H1 (cell line): ENCODE measurements around the gene DDN. TPM values are rescaled to one million over a fixed set of nuclear protein-coding genes. Genes with fewer than 3 reads are reported as not detected.

Experiments used
- CTCF ChIA-PET: fragments of 300-600 bp; sonication (Branson Sonifier 250); formaldehyde crosslinking; loops from one replicate; lab custom pipeline; 2021; ENCODE audit not compliant: partially characterized antibody; lab: Charles Lee
- POLR2A ChIA-PET: fragments of 300-600 bp; sonication (Branson Sonifier 250); formaldehyde crosslinking; loops from one replicate; lab custom pipeline; 2021; ENCODE audit warnings: inconsistent platforms; ENCODE audit not compliant: partially characterized antibody; lab: Charles Lee
- DNase-seq, 2 experiments: peaks; one replicate each; pipeline versions ENCODE4 v3.0.0 to v3.0.0-alpha.2; 2010 to 2022; ENCODE audit warnings: low spot score in 2 of 2, low read depth in 1 of 2, mixed read lengths in 1 of 2
- FAIRE-seq: peaks from 2 replicates; lab custom pipeline; 2011; peaks lifted over from hg19 to GRCh38; lab: Jason Lieb, UNC
- H2AFZ ChIP-seq: 2 replicates; pipeline ENCODE4 v1.8.1; 2012; ENCODE audit warnings: low read length, inconsistent platforms
- H2AK5ac ChIP-seq: 2 replicates; pipeline ENCODE4 v1.6.1; 2013; ENCODE audit warnings: low read depth, low read length
- H2BK120ac ChIP-seq: replicated peaks from 2 replicates; pipeline ENCODE3; 2013; ENCODE audit warnings: low read depth, low read length, inconsistent platforms
- H2BK12ac ChIP-seq: 2 replicates; pipeline ENCODE4 v1.6.1; 2013; ENCODE audit warnings: low read depth, low read length
- H2BK15ac ChIP-seq: 2 replicates; pipeline ENCODE4 v1.6.1; 2013; ENCODE audit warnings: low read length
- H2BK20ac ChIP-seq: 2 replicates; pipeline ENCODE4 v1.6.1; 2013; ENCODE audit warnings: low read length
- H2BK5ac ChIP-seq: 2 replicates; pipeline ENCODE4 v1.6.1; 2013; ENCODE audit warnings: low read depth, low read length
- H3K14ac ChIP-seq: 2 replicates; pipeline ENCODE4 v1.6.1; 2013; ENCODE audit warnings: inconsistent platforms; ENCODE audit not compliant: insufficient read length
- H3K18ac ChIP-seq: 2 replicates; pipeline ENCODE4 v1.6.1; 2013; ENCODE audit warnings: low read length; ENCODE audit errors: extremely low read depth
- H3K23ac ChIP-seq: 2 replicates; pipeline ENCODE4 v1.6.1; 2013; ENCODE audit warnings: inconsistent platforms; ENCODE audit not compliant: insufficient read length
- H3K23me2 ChIP-seq: 2 replicates; pipeline ENCODE4 v1.6.1; 2013; ENCODE audit warnings: low read depth, low read length
- H3K27ac ChIP-seq: 2 replicates; pipeline ENCODE4 v1.6.1; 2011; ENCODE audit warnings: low read depth, low read length, inconsistent platforms
- H3K27me3 ChIP-seq, 4 experiments: replicated peaks in 1 of 4; 1 replicate in 1 of 4; 2 replicates in 3 of 4; pipeline versions ENCODE4 v1.6.1 to v1.8.1; 2011 to 2013; ENCODE audit warnings: low read length in 3 of 4, mild to moderate bottlenecking in 3 of 4, inconsistent platforms in 2 of 4, mixed read lengths in 2 of 4, moderate library complexity in 1 of 4; ENCODE audit not compliant: control insufficient read depth in 3 of 4, insufficient read depth in 3 of 4; ENCODE audit errors: extremely low read depth in 1 of 4
- H3K36me3 ChIP-seq, 4 experiments: 2 replicates each; pipeline versions ENCODE4 v1.6.1 to v1.8.1; 2011 to 2013; ENCODE audit warnings: mild to moderate bottlenecking in 4 of 4, low read length in 3 of 4, moderate library complexity in 2 of 4, control low read depth in 1 of 4, inconsistent platforms in 1 of 4; ENCODE audit not compliant: insufficient read depth in 4 of 4, control insufficient read depth in 2 of 4
- H3K4ac ChIP-seq: replicated peaks from 2 replicates; pipeline ENCODE3; 2013; ENCODE audit warnings: low read length, low read depth, mixed read lengths, inconsistent platforms; ENCODE audit not compliant: insufficient read length
- H3K4me1 ChIP-seq, 4 experiments: replicated peaks in 1 of 4; 1 replicate in 1 of 4; 2 replicates in 3 of 4; pipeline versions ENCODE4 v1.6.1 to v1.8.1; 2011 to 2013; ENCODE audit warnings: low read length in 3 of 4, inconsistent platforms in 2 of 4, mixed read lengths in 1 of 4; ENCODE audit not compliant: insufficient read depth in 4 of 4, control insufficient read depth in 3 of 4
- H3K4me2 ChIP-seq, 2 experiments: 2 replicates each; pipeline versions ENCODE4 v1.6.1 to v1.8.1; 2011 to 2013; ENCODE audit warnings: low read depth in 2 of 2, low read length in 2 of 2, control low read depth in 1 of 2, inconsistent platforms in 1 of 2, mild to moderate bottlenecking in 1 of 2; ENCODE audit not compliant: insufficient read depth in 1 of 2
- H3K4me3 ChIP-seq, 4 experiments: fragments of 200-600, 300-600 bp in 1 of 4; sonication (generic), shearing (Covaris generic), sonication (Bioruptor Twin) in 1 of 4; 2 replicates each; pipeline versions ENCODE4 v1.5.1 to v1.8.1; 2011 to 2016; ENCODE audit warnings: low read length in 4 of 4, low read depth in 3 of 4, control low read depth in 2 of 4, inconsistent platforms in 2 of 4, mild to moderate bottlenecking in 2 of 4, mixed read lengths in 1 of 4, moderate library complexity in 1 of 4; ENCODE audit not compliant: insufficient read depth in 2 of 4; ENCODE audit errors: extremely low read depth in 1 of 4
- H3K56ac ChIP-seq: replicated peaks from 2 replicates; pipeline ENCODE3; 2013; ENCODE audit warnings: low read depth, mild to moderate bottlenecking, mixed read lengths, low read length, inconsistent platforms; ENCODE audit not compliant: insufficient read length
- H3K79me1 ChIP-seq: 2 replicates; pipeline ENCODE4 v1.6.1; 2013; ENCODE audit warnings: low read depth, low read length, control low read depth
- H3K79me2 ChIP-seq, 2 experiments: 2 replicates each; pipeline versions ENCODE4 v1.6.1 to v1.8.1; 2012 to 2013; ENCODE audit warnings: low read length in 2 of 2, mild to moderate bottlenecking in 2 of 2, inconsistent platforms in 1 of 2; ENCODE audit not compliant: insufficient read depth in 2 of 2, control insufficient read depth in 1 of 2
- H3K9ac ChIP-seq, 4 experiments: replicated peaks in 1 of 4; 1 replicate in 1 of 4; 2 replicates in 3 of 4; pipeline versions ENCODE4 v1.6.1 to v1.8.1; 2011 to 2013; ENCODE audit warnings: low read depth in 3 of 4, low read length in 3 of 4, control low read depth in 2 of 4, mild to moderate bottlenecking in 2 of 4, moderate library complexity in 2 of 4, inconsistent platforms in 1 of 4; ENCODE audit errors: extremely low read depth in 1 of 4
- H3K9me3 ChIP-seq, 2 experiments: 2 replicates each; pipeline versions ENCODE4 v1.6.1 to v1.8.1; 2012 to 2013; ENCODE audit warnings: mild to moderate bottlenecking in 2 of 2, moderate library complexity in 2 of 2, control low read depth in 1 of 2, inconsistent platforms in 1 of 2, low read depth in 1 of 2, low read length in 1 of 2, mixed read lengths in 1 of 2; ENCODE audit not compliant: insufficient read depth in 2 of 2
- H4K20me1 ChIP-seq, 2 experiments: replicated peaks in 1 of 2; 2 replicates each; pipeline versions ENCODE3 to v1.8.1; 2011 to 2013; ENCODE audit warnings: inconsistent platforms in 2 of 2, low read length in 2 of 2, mild to moderate bottlenecking in 1 of 2; ENCODE audit not compliant: insufficient read depth in 2 of 2, control insufficient read depth in 1 of 2
- H4K5ac ChIP-seq: 2 replicates; pipeline ENCODE4 v1.6.1; 2013; ENCODE audit warnings: low read length, low read depth, mixed read lengths, inconsistent platforms; ENCODE audit not compliant: insufficient read length
- H4K8ac ChIP-seq: 2 replicates; pipeline ENCODE4 v1.8.0; 2013; ENCODE audit warnings: mild to moderate bottlenecking, moderate library complexity, low read length, inconsistent platforms; ENCODE audit not compliant: insufficient read depth; ENCODE audit errors: extremely low read depth
- H4K91ac ChIP-seq: replicated peaks from 2 replicates; pipeline ENCODE3; 2013; ENCODE audit warnings: low read length, mixed read lengths, inconsistent platforms; ENCODE audit not compliant: insufficient read length
- BCL11A ChIP-seq, 2 experiments: IDR thresholded peaks; one replicate each; pipeline ENCODE4 v1.6.1; 2011; ENCODE audit warnings: low read depth in 2 of 2, low read length in 2 of 2, mild to moderate bottlenecking in 2 of 2
- CHD1 ChIP-seq: IDR thresholded peaks from 2 replicates; pipeline ENCODE4 v1.6.1; 2012; ENCODE audit warnings: low read depth, low read length, improper control_type of control experiment
- CHD2 ChIP-seq: IDR thresholded peaks from 2 replicates; pipeline ENCODE4 v1.6.1; 2012; ENCODE audit warnings: low read length, improper control_type of control experiment
- EP300 ChIP-seq, 2 experiments: IDR thresholded peaks; 1 replicate in 1 of 2; 2 replicates in 1 of 2; pipeline ENCODE4 v1.6.1; 2011 to 2012; ENCODE audit warnings: low read depth in 2 of 2, low read length in 2 of 2, mild to moderate bottlenecking in 2 of 2, borderline replicate concordance in 1 of 2, inconsistent platforms in 1 of 2, moderate library complexity in 1 of 2
- GABPA ChIP-seq: IDR thresholded peaks from 2 replicates; pipeline ENCODE4 v1.6.1; 2011; ENCODE audit warnings: mild to moderate bottlenecking, low read length, moderate library complexity, borderline replicate concordance; ENCODE audit not compliant: insufficient read depth
- HDAC6 ChIP-seq: IDR thresholded peaks from one replicate; pipeline ENCODE4 v1.7.1; 2012; ENCODE audit warnings: low read depth, mild to moderate bottlenecking, inconsistent platforms, low read length, moderate library complexity
- JUND ChIP-seq: IDR thresholded peaks from 2 replicates; pipeline ENCODE4 v1.6.1; 2011; ENCODE audit warnings: mild to moderate bottlenecking, improper control_type of control experiment, low read length
- KDM5A ChIP-seq: fragments of 200-600 bp; IDR thresholded peaks from 2 replicates; pipeline ENCODE4 v1.7.1; 2012; ENCODE audit warnings: mild to moderate bottlenecking, low read length, inconsistent platforms, mixed read lengths
- NRF1 ChIP-seq: IDR thresholded peaks from 2 replicates; pipeline ENCODE4 v1.6.1; 2011; ENCODE audit warnings: mild to moderate bottlenecking, low read depth, low read length, improper control_type of control experiment
- POLR2A ChIP-seq, 2 experiments: IDR thresholded peaks; 1 replicate in 1 of 2; 2 replicates in 1 of 2; pipeline ENCODE4 v1.6.1; 2011; ENCODE audit warnings: low read depth in 2 of 2, low read length in 2 of 2, mild to moderate bottlenecking in 2 of 2; ENCODE audit errors: control extremely low read depth in 1 of 2
- SP1 ChIP-seq: IDR thresholded peaks from 2 replicates; pipeline ENCODE4 v1.6.1; 2011; ENCODE audit warnings: low read depth, low read length
- TBP ChIP-seq: IDR thresholded peaks from 2 replicates; pipeline ENCODE4 v1.6.1; 2011; ENCODE audit warnings: low read depth, low read length, improper control_type of control experiment
- WGBS, 2 experiments: shearing (Covaris generic) in 1 of 2; methylation state at CpG; one replicate each; pipeline versions ENCODE4 v1.1.6 to v1.1.7; 2013 to 2015; ENCODE audit warnings: low lambda C conversion rate in 2 of 2, mixed read lengths in 2 of 2, inconsistent platforms in 1 of 2, low coverage in 1 of 2, missing lambda C conversion rate in 1 of 2; ENCODE audit not compliant: insufficient replicate concordance in 2 of 2, insufficient coverage in 1 of 2, insufficient read length in 1 of 2; ENCODE audit errors: extremely low coverage in 1 of 2, missing lambda C conversion rate in 1 of 2; 5-methylcytosine and 5-hydroxymethylcytosine counted together
- polyA plus RNA-seq, 7 experiments: library from polyadenylated mRNA; depleted of rRNA in 3 of 7; stranded (reverse) in 5 of 7; unstranded in 2 of 7; fragments of >200 nt in 5 of 7; fragments of 200-250 nt in 2 of 7; gene quantifications; 1 replicate in 5 of 7; 2 replicates in 1 of 7; 4 replicates in 1 of 7; pipeline versions ENCODE4 v1.2.1 to v1.2.3, GENCODE V29; 2011 to 2013; ENCODE audit warnings: missing spikeins in 2 of 7, mixed read lengths in 2 of 7
- total RNA-seq: library from RNA; stranded (reverse); fragmentation: NEBNext Ultra II Directional; extraction: Animal tissue kit (Norgen Biotek cat#: 25700); gene quantifications from 2 replicates; pipeline ENCODE4 v1.2.1, GENCODE V29; 2021

Gene DDN
- total and polyA plus RNA-seq, 2 of the 8 experiments (the other 6 are each of a cell fraction or from before 2014, with no cell fraction given): 0.14 to 0.30 TPM

DNA sequence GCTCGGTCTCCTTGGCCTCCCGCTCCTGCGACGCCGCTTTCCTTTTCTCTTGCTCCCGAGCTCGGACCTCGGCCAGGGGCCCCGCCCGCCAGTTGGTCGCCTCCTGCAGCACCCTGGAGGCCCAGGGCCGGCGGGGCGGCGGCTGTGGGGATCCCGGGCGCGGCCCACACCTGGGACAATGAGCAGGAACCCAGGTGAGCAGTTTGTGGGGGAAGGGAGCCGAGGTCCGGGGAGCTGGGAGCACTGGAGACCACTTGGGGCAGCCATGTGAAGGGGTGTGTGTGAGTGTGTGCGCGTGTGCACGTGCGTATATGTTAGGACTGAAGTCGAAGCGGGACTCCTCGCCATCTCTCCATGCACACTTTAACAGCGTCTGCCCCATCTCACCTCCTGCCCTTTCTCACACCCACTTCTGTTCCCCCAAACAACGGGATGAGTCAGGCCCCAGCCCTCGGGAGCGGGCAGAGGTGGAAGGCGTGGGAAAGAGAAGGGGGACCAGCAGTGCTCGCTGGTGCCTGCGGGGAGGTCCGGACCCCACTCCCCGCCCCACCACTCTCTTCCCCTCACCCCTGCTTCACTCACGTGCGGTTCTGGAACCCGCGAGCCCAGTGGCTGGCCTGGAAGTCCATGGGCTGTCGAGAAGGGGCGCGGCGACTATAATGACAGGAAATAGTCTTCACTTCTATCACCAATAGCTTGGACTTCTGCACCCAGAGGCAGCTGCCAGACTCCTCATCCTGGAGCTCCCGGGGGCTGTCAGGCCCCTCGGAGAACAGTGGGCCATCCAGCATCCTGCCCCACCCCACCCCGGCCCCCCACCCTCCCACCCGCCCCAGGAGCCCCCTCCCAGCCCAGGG is 450 bp downstream of the DDN start:
- Histone ChIP-seq H4K91ac (peak overlapping the region; percentile 17), H3K79me2 (no peaks in the 10 kb centered on the region), H3K23ac (no peak overlapping the region), H2BK5ac (no peak overlapping the region), H4K20me1 (peaks cover 0 to 5% of the 10 kb centered on the region in 2 experiments), H3K79me1 (no peaks in the 10 kb centered on the region), H2BK12ac (no peak overlapping the region), H2BK120ac (no peak overlapping the region), H3K23me2 (peaks cover 21% of the 10 kb centered on the region; the same call in 1 of the 2 replicates), H3K4ac (no peak overlapping the region), H3K14ac (no peak overlapping the region), H3K56ac (no peak overlapping the region), H2BK20ac (no peak overlapping the region), H3K4me1 (peaks cover 10 to 29% (median 16%) of the 10 kb centered on the region in 4 experiments), H3K4me2 (peak overlapping the region; percentile 57 to 87), H3K18ac (no peak overlapping the region), H3K9me3 (0 out of 4 replicates have a peak, but pooled peaks cover 0 to 2% of the 10 kb centered on the region in 2 experiments), H2BK15ac (no peak overlapping the region), H3K27me3 (peaks cover 51 to 70% (median 68%) of the 10 kb centered on the region in 4 experiments), H2AK5ac (no peak overlapping the region), H4K5ac (no peak overlapping the region), H3K9ac (no peak overlapping the region; a peak in 1 of 7 replicates), H3K4me3 (peak overlapping the region; percentile 37 to 68 (median 56)), H3K27ac (no peak overlapping the region), H4K8ac (peak overlapping the region; percentile 40), H2AFZ (no peak overlapping the region), H3K36me3 (no peaks in the 10 kb centered on the region; a peak in 1 of 8 replicates)
- DNase-seq (peak in 1 of 2 experiments; percentile 82), FAIRE-seq (no peak)
- ChIA-PET CTCF (interaction anchor here (0.7 to 31.7 kb wide), 21 partner anchors 14 to 336 kb away, joined by 3 to 1336 read pairs (median 5); partner anchors contain the start of genes ARF3, DDX23, DHH and KMT2D), POLR2A (interaction anchor here (0.9 to 5.0 kb wide), 10 partner anchors 10 to 132 kb away, joined by 3 to 24 read pairs (median 7); partner anchors contain the start of genes PRKAG1, TUBA1B and WNT1)
- WGBS, 2 experiments: 6% methylated on average over 15 of the region's 48 CpGs; no CpG with 5 or more reads in 1 of the 2 experiments
- TF ChIP-seq BCL11A (IDR thresholded peaks at IDR 0.05; ENCODE audit: low read depth in 2 of 2, low read length in 2 of 2) (no peak), JUND (no peak), HDAC6 (no peak), GABPA (no peak), SP1 (no peak), EP300 (IDR thresholded peaks at IDR 0.05; ENCODE audit: borderline replicate concordance in 1 of 2, low read depth in 2 of 2, low read length in 2 of 2) (no peak), KDM5A (no peak), CHD2 (no peak), TBP (no peak), NRF1 (no peak), CHD1 (no peak), POLR2A (IDR thresholded peaks at IDR 0.05; ENCODE audit: control extremely low read depth in 1 of 2, low read depth in 2 of 2, low read length in 2 of 2) (no peak)
